Thyroid gland (tissue), 4 donors: ENCODE measurements around the gene PPP4R2. TPM values are rescaled to one million over a fixed set of nuclear protein-coding genes. Genes with fewer than 3 reads are reported as not detected.

Source experiments
- DNase-seq, 2 donors: peaks; one replicate each; pipeline ENCODE4 v3.0.0-alpha.2; 2019
- H3K27ac ChIP-seq, 3 donors: fragments of 200-600 bp; sonication (generic); 1 replicate in 2 of 3; 2 replicates in 1 of 3; pipeline ENCODE4 v1.5.1; 2016 to 2019; ENCODE audit warnings: mild to moderate bottlenecking in 1 of 3, moderate library complexity in 1 of 3
- H3K27me3 ChIP-seq: fragments of 200-600 bp; sonication (generic); one replicate; pipeline ENCODE4 v1.5.1; 2019
- H3K36me3 ChIP-seq, 2 donors: fragments of 200-600 bp; sonication (generic); one replicate each; pipeline ENCODE4 v1.5.1; 2016 to 2019
- H3K4me1 ChIP-seq, 2 donors: fragments of 200-600 bp; sonication (generic); one replicate each; pipeline ENCODE4 v1.5.1; 2017 to 2019
- H3K4me3 ChIP-seq, 3 donors: fragments of 200-600 bp; sonication (generic); replicated peaks in 1 of 3; 1 replicate in 2 of 3; 2 replicates in 1 of 3; pipeline ENCODE4 v1.5.1; 2016; ENCODE audit warnings: mild to moderate bottlenecking in 1 of 3
- H3K9me3 ChIP-seq: fragments of 200-600 bp; sonication (generic); one replicate; pipeline ENCODE4 v1.5.1; 2017
- CTCF ChIP-seq, 6 experiments: fragments of 200-600 bp in 3 of 6; fragments of 450-650 bp in 3 of 6; sonication (generic) in 3 of 6; IDR thresholded peaks; one replicate each; pipeline ENCODE4 v1.5.1; 2016 to 2019; ENCODE audit warnings: antibody characterized with exemption in 6 of 6, mild to moderate bottlenecking in 2 of 6, inconsistent platforms in 1 of 6, moderate library complexity in 1 of 6
- POLR2A ChIP-seq, 2 donors: fragments of 450-650 bp; IDR thresholded peaks; one replicate each; pipeline ENCODE4 v1.6.1; 2017; ENCODE audit warnings: antibody characterized with exemption in 2 of 2, mild to moderate bottlenecking in 2 of 2, moderate library complexity in 1 of 2
- WGBS, 2 donors: methylation state at CpG; one replicate each; pipeline ENCODE4 v1.1.5; 2017; 5-methylcytosine and 5-hydroxymethylcytosine counted together
- intact Hi-C: fragments of 100-400 bp; cut with DNase I; formaldehyde crosslinking; loops from one replicate; pipeline ENCODE4 v1.15.1; 2023
- total RNA-seq, 4 donors: library from RNA; depleted of rRNA; stranded (reverse); fragments of >200 nt; gene quantifications; one replicate each; pipeline ENCODE4 v1.2.3, GENCODE V29; 2016

PPP4R2 gene
- total RNA-seq, 4 donors from 2014 or later = 51.5 to 71.3 (median 66.0) TPM

- Histone ChIP-seq H3K27ac (no peak overlapping the region), H3K4me1 (peaks cover 7% of the 10 kb centered on the region in 2 donors), H3K4me3 (no peak overlapping the region), H3K9me3 (no peaks in the 10 kb centered on the region), H3K36me3 (no peaks in the 10 kb centered on the region), H3K27me3 (no peaks in the 10 kb centered on the region)
- WGBS, 2 donors = 86 to 88% methylated on average over 4 of the region's 4 CpGs
- intact Hi-C loops = no loop called here
- TF ChIP-seq CTCF (IDR thresholded peaks at IDR 0.05) = no peak
- no peak for TF ChIP-seq POLR2A (IDR thresholded peaks at IDR 0.05)
- DNase-seq = no peak
Observed at GRCh38 chr3:73018298-73018697, 21.7 kb downstream of the PPP4R2 start.

- no peak for DNase-seq
- no peak for TF ChIP-seq POLR2A (IDR thresholded peaks at IDR 0.05)
- TF ChIP-seq CTCF (IDR thresholded peaks at IDR 0.05) = no peak
- no peaks in the 10 kb centered on the region for H3K27me3 ChIP-seq
- H3K4me3 ChIP-seq = no peak overlapping the region
- H3K9me3 ChIP-seq = no peaks in the 10 kb centered on the region
- H3K27ac ChIP-seq = no peak overlapping the region
- 87 to 96% methylated on average over 5 of the region's 5 CpGs for WGBS, 2 donors
- H3K4me1 ChIP-seq = peaks cover 4 to 7% of the 10 kb centered on the region in 2 donors
- intact Hi-C loops = no loop called here
- H3K36me3 ChIP-seq = no peaks in the 10 kb centered on the region
Observed at GRCh38 chr3:73018790-73019441, 22.3 kb downstream of the PPP4R2 start.

GRCh38 chr3:73021301-73021835 lies 24.8 kb downstream of the PPP4R2 start:
- Histone ChIP-seq H3K27me3 (no peaks in the 10 kb centered on the region), H3K4me3 (no peak overlapping the region), H3K36me3 (no peaks in the 10 kb centered on the region), H3K9me3 (no peaks in the 10 kb centered on the region), H3K4me1 (peaks cover 17 to 24% of the 10 kb centered on the region in 2 donors), H3K27ac (no peak overlapping the region)
- intact Hi-C loops = no loop called here
- DNase-seq = no peak
- TF ChIP-seq CTCF (IDR thresholded peaks at IDR 0.05) = no peak
- no peak for TF ChIP-seq POLR2A (IDR thresholded peaks at IDR 0.05)
- 84 to 97% methylated on average over 4 of the region's 4 CpGs for WGBS, 2 donors

GRCh38 chr3:73024836-73025235 lies 28.2 kb downstream of the PPP4R2 start:
- H3K4me1 ChIP-seq = peaks cover 22 to 31% of the 10 kb centered on the region in 2 donors
- H3K36me3 ChIP-seq = no peaks in the 10 kb centered on the region
- no peak for DNase-seq
- intact Hi-C loops = no loop called here
- no peaks in the 10 kb centered on the region for H3K9me3 ChIP-seq
- no peak overlapping the region for H3K4me3 ChIP-seq
- H3K27me3 ChIP-seq = no peaks in the 10 kb centered on the region
- TF ChIP-seq POLR2A (IDR thresholded peaks at IDR 0.05) (no peak), CTCF (IDR thresholded peaks at IDR 0.05) (no peak)
- H3K27ac ChIP-seq = no peak overlapping the region

- no peak for TF ChIP-seq POLR2A (IDR thresholded peaks at IDR 0.05)
- no peak for TF ChIP-seq CTCF (IDR thresholded peaks at IDR 0.05)
- Histone ChIP-seq H3K4me3 (no peak overlapping the region), H3K9me3 (no peaks in the 10 kb centered on the region), H3K27ac (no peak overlapping the region), H3K4me1 (peaks cover 22 to 31% of the 10 kb centered on the region in 2 donors), H3K36me3 (no peaks in the 10 kb centered on the region), H3K27me3 (no peaks in the 10 kb centered on the region)
- intact Hi-C loops = no loop called here
- 82 to 89% methylated on average over 6 of the region's 6 CpGs for WGBS, 2 donors
- no peak for DNase-seq
Observed at GRCh38 chr3:73026111-73026759, 29.6 kb downstream of the PPP4R2 start.
